Measurements from ENCODE around the gene UROS.

UROS gene

DNA sequence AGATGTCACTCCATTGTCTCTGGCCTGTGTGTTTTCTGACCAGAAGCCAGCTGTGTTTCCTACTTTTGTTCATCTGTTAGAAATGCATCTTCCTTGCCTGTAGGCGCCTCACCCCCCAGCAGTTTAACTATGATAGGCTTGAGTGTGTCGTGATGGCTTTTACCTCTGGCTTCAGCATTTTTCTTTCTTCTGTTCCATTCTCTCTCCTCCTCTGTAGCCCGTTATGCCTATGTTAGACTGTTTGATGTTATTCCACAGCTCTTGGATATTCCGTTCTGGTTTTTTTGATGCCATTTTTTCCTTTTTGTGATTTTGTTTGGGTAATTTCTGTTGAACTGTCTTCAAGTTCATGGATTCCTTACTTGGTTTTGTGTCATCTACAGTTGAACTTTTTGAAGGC is 65.3 kb downstream of the UROS start:
- DNase-seq = no peak

DNA sequence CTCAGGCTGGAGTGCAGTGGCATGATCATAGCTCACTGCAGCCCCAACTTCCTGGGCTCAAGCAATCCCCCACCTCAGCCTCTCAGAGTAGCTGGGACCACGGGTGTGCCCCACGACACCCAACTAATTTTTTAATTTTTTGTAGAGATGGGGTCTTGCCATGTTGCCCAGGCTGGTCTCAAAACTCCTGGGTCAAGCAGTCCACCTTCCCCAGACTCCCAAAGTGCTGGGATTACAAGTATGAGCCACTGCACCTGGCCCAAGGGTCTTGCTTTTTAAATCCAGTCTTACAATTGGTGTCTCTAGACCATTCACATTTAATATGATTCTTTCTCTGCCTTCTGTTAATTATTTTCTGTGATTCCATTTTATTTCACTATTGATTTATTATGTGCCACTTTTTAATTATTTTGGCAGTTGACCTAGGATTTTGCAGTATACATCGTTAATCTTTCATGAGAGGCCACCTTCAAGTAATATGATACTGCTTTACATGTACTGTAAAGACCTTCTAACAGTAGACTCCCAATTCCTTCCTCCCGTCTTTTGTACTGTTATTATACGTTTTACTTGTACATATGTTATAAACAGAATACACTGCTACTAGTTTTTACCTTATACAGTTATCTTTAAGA is 66.1 kb downstream of the UROS start:
- DNase-seq = no peak

DNA sequence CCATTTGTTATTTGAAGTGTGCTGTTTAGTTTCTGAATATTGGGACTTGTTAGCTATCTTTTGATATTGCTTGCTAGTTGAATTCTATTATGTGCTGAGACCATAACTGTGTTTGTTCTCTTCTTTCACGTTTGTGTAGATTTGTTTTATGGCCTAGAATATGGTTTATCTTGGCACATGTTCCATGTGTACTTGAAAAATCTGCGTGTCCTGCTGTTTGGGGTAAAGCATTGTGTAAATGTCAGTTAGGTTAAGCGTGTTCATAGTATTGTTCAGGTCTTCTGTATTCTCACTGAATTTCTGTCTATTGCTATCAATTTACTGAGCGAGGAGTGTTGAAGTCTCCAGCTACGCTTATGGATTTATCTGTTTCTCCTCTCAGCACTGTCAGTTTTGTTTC is 66.9 kb downstream of the UROS start:
- no peak for DNase-seq

DNA sequence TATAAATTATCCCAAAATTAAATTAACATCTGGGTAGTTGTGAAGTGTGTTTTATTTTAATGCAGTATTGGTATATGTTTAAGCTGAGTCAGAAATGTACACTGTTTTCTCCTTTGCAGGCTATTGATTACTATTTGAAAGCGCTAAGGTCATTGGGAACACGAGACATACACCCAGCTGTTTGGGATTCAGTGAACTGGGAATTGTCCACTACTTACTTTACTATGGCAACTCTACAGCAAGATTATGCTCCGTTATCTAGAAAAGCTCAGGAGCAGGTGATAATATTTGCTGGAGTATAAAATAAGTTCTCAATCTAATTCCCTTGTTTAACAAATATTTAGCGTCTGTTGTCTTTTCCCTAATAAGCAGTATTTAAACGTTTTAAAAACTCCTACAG is 75.6 kb downstream of the UROS start:
- no peak for DNase-seq

DNA sequence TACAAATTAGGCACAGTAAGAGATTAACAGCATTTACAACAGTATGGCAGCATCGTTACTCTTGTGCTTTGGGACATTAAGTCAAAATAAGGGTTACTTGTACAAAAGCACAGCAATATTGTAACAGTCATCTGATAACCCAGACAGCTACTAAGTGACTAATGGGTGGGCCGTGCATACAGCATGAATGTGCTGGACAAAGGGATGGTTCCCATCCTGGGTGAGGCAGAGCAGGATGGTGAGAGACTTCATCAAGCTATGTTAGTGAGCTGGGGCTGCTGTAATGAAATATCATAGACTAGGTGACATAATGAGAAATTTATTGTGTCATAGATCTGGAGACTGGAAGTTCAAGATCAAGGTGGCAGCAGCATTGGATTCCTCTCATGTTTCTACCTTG is 78.1 kb downstream of the UROS start:
- no peak for DNase-seq

DNA sequence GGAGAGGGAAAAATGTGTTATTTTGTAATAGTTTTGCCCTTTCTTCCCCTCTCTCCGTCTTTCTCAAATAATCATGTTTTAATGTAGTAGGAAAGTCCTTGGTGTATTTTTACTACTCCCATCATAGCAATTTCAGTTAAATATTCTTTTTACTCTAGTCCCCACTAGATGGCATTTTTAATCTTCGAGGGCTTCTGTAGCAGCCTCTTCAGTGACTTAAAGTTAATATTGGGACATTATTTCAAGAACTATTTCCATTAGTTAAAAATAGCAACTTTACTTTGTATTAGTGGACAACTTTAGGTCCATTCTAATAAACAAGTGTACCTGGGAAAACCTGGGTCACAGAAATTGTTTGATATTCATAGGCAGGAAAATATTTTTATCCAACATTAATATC is 80.6 kb downstream of the UROS start:
- DNase-seq = peak; percentile 67 to 85

DNA sequence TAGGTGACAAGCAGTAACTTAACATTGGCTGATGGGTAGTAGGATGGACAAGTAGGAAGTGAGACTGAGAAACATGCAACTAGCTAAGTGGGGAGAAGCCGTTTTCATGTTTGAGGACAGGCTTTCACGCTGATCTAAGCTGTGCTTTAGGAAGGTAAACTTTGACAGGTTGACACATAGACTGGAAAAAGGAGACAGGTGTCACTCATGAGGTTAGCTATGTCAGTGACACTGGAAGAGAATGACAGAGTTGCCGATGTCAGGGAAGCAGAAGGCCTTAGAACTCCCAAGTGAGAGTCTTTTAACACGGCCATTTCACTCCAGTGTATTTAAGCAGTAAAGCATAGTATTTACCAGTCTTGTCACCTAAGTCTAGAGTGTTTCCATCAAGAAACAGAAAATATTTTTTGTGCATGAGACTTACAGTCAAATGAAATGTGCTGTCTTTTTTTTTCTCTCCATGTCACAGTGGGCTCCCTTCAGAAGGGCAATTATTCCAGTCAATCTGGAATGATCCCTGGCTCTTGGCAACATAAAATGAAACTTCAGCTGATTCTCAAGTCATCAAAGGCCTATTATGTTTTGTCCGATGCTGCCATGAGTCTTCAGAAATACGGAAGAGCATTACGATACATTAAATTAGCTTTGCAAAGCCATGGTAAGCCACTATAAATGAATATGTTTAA is 82.9 kb downstream of the UROS start:
- DNase-seq = no peak

All from Kasumi-1 (cell line).